Prostate gland (tissue), 2 donors: ENCODE measurements around the gene ZNF70. TPM values are rescaled to one million over a fixed set of nuclear protein-coding genes. Genes with fewer than 3 reads are reported as not detected.

Experiments used
- DNase-seq: peaks from one replicate; pipeline ENCODE4 v3.0.0-alpha.2; 2019; ENCODE audit warnings: low spot score
- H3K27ac ChIP-seq, 2 donors: fragments of 200-600 bp; sonication (generic); 2 replicates each; pipeline ENCODE4 v1.5.1; 2017 to 2019
- H3K27me3 ChIP-seq: fragments of 200-600 bp; sonication (generic); replicated peaks from 2 replicates; pipeline ENCODE4 v1.5.1; 2019; ENCODE audit not compliant: insufficient read depth
- H3K36me3 ChIP-seq, 2 donors: fragments of 200-600 bp; sonication (generic); 1 replicate in 1 of 2; 2 replicates in 1 of 2; pipeline versions ENCODE4 v1.5.1 to v1.8.1; 2017 to 2019
- H3K4me1 ChIP-seq: fragments of 200-600 bp; sonication (generic); replicated peaks from 2 replicates; pipeline ENCODE4 v1.5.1; 2019
- H3K4me3 ChIP-seq, 2 donors: fragments of 200-600 bp; sonication (generic); 2 replicates each; pipeline ENCODE4 v1.5.1; 2017 to 2019
- H3K9me3 ChIP-seq: fragments of 200-600 bp; sonication (generic); 2 replicates; pipeline ENCODE4 v1.5.1; 2017
- POLR2A ChIP-seq: fragments of 450-650 bp; IDR thresholded peaks from one replicate; pipeline ENCODE4 v1.6.1; 2016; ENCODE audit warnings: antibody characterized with exemption, mild to moderate bottlenecking
- POLR2AphosphoS5 ChIP-seq: sonication (generic); formaldehyde crosslinking; IDR thresholded peaks from one replicate; pipeline ENCODE4 v1.6.1; 2017; ENCODE audit warnings: antibody characterized with exemption
- WGBS: methylation state at CpG from one replicate; pipeline ENCODE4 v1.1.5; 2018; 5-methylcytosine and 5-hydroxymethylcytosine counted together
- intact Hi-C: fragments of 100-400 bp; cut with DNase I; formaldehyde crosslinking; loops from one replicate; pipeline ENCODE4 v1.14.2; 2022
- total RNA-seq, 2 donors: library from RNA; depleted of rRNA; stranded (reverse); fragments of >200 nt; gene quantifications; one replicate each; pipeline ENCODE4 v1.1.0, GENCODE V29; 2016
- TF ChIP-seq, protein P1 (sequence below), 4 experiments: fragments of 200-600 bp in 2 of 4; fragments of 450-650 bp in 2 of 4; sonication (generic) in 2 of 4; IDR thresholded peaks; 1 replicate in 3 of 4; 2 replicates in 1 of 4; pipeline ENCODE4 v1.5.1; 2016 to 2019; ENCODE audit warnings: antibody characterized with exemption in 4 of 4, mild to moderate bottlenecking in 2 of 4, moderate library complexity in 2 of 4

The ZNF70 gene
- total RNA-seq, 2 donors from 2014 or later, result 5.2 to 8.1 TPM

DNA sequence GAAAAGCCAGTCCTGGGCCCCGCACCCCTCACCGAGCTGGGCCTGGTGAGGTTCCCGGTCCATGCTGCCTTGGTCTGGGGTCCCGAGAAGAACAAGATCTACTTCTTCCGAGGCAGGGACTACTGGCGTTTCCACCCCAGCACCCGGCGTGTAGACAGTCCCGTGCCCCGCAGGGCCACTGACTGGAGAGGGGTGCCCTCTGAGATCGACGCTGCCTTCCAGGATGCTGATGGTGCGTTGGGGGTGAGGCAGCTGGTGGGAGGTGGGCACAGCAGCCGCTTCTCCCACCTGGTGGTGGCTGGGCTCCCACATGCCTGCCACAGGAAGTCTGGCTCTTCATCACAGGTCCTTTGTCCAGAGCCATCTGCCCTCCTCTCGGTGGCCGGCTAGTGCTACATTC is 31.3 kb upstream of the ZNF70 start:
- Histone ChIP-seq H3K4me1 (no peaks in the 10 kb centered on the region), H3K4me3 (no peak overlapping the region), H3K27ac (no peak overlapping the region), H3K36me3 (no peaks in the 10 kb centered on the region), H3K27me3 (no peaks in the 10 kb centered on the region), H3K9me3 (no peaks in the 10 kb centered on the region)
- intact Hi-C loops, result no loop called here
- 95% methylated on average over 14 of the region's 16 CpGs for WGBS
- no peak for DNase-seq
- TF ChIP-seq POLR2A (no peak), POLR2AphosphoS5 (no peak)
- TF ChIP-seq, protein P1, sequence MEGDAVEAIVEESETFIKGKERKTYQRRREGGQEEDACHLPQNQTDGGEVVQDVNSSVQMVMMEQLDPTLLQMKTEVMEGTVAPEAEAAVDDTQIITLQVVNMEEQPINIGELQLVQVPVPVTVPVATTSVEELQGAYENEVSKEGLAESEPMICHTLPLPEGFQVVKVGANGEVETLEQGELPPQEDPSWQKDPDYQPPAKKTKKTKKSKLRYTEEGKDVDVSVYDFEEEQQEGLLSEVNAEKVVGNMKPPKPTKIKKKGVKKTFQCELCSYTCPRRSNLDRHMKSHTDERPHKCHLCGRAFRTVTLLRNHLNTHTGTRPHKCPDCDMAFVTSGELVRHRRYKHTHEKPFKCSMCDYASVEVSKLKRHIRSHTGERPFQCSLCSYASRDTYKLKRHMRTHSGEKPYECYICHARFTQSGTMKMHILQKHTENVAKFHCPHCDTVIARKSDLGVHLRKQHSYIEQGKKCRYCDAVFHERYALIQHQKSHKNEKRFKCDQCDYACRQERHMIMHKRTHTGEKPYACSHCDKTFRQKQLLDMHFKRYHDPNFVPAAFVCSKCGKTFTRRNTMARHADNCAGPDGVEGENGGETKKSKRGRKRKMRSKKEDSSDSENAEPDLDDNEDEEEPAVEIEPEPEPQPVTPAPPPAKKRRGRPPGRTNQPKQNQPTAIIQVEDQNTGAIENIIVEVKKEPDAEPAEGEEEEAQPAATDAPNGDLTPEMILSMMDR (IDR thresholded peaks at IDR 0.05), result no peak

DNA sequence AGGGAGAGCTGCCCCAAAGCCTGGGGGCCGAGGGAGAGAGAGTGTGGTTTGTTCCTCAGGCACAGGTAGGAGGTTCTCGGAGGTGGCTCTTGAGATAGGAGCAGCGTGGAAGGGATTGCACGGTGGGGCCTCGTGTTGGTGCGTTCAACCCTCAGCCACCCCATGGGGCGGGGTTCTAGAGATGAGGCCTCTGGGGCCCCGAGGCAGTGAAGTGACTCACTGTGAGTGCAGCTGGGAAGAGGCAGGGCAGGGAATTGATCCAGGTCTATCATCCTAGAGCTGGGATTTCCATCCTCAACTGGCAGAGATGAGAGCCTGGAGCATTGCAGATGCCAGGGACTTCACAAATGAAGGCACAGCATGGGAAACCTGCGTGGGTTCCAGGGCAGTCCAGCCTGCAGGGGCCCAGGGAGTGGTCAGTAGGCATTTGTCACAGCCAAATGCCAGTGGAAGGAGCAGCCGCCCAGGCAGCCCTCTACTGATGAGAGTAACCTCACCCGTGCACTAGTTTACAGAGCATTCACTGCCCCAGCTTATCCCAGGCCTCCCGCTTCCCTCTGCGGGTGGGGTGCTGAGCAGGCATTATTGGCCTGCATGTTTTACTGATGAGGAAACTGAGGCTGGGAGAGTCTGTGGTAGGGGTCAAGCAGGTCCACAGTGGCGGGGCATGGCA is 30.7 kb upstream of the ZNF70 start:
- TF ChIP-seq, protein P1 (IDR thresholded peaks at IDR 0.05), result no peak
- TF ChIP-seq POLR2AphosphoS5, result no peak
- TF ChIP-seq POLR2A, result no peak
- no peaks in the 10 kb centered on the region for H3K36me3 ChIP-seq
- DNase-seq, result no peak
- H3K27ac ChIP-seq, result no peak overlapping the region
- intact Hi-C loops, result no loop called here
- H3K4me3 ChIP-seq, result no peak overlapping the region
- WGBS, result 80% methylated on average over 14 of the region's 14 CpGs
- no peaks in the 10 kb centered on the region for H3K27me3 ChIP-seq
- no peaks in the 10 kb centered on the region for H3K4me1 ChIP-seq
- H3K9me3 ChIP-seq, result no peaks in the 10 kb centered on the region

DNA sequence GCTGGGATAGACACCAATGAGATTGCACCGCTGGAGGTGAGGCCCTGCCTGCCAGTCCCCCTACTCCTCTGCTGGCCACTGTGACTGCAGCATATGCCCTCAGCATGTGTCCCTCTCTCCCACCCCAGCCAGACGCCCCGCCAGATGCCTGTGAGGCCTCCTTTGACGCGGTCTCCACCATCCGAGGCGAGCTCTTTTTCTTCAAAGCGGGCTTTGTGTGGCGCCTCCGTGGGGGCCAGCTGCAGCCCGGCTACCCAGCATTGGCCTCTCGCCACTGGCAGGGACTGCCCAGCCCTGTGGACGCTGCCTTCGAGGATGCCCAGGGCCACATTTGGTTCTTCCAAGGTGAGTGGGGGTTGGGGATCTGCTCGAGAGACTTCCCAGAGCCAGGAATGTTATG is 30.2 kb upstream of the ZNF70 start:
- H3K4me3 ChIP-seq, result no peak overlapping the region
- WGBS, result 77% methylated on average over 15 of the region's 15 CpGs
- H3K27ac ChIP-seq, result no peak overlapping the region
- TF ChIP-seq, protein P1 (IDR thresholded peaks at IDR 0.05), result no peak
- TF ChIP-seq POLR2AphosphoS5 (no peak), POLR2A (no peak)
- H3K9me3 ChIP-seq, result no peaks in the 10 kb centered on the region
- no peaks in the 10 kb centered on the region for H3K36me3 ChIP-seq
- no peaks in the 10 kb centered on the region for H3K4me1 ChIP-seq
- no peak for DNase-seq
- H3K27me3 ChIP-seq, result no peaks in the 10 kb centered on the region
- intact Hi-C loops, result no loop called here

DNA sequence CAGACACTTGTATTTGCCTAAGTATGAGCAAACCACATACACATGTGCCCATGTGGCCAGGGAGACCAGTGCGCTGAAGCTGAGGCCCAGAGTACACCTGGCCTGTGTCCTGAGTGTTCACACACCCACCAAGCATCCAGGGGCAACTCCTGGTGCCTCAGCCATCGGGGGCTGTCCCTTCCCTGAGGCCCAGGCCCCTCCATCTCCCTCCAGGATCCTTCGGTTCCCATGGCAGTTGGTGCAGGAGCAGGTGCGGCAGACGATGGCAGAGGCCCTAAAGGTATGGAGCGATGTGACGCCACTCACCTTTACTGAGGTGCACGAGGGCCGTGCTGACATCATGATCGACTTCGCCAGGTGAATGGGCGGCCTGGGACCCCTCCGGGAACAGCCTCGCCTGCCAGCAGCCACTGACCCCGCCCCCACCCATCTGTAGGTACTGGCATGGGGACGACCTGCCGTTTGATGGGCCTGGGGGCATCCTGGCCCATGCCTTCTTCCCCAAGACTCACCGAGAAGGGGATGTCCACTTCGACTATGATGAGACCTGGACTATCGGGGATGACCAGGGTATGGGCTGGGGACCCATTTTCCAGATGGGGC is 29.3 kb upstream of the ZNF70 start:
- WGBS, result 88% methylated on average over 19 of the region's 20 CpGs

More for the DNA sequence above, 29.3 kb upstream of the ZNF70 start:
- Histone ChIP-seq H3K4me3 (no peak overlapping the region), H3K36me3 (no peaks in the 10 kb centered on the region), H3K4me1 (no peaks in the 10 kb centered on the region), H3K9me3 (no peaks in the 10 kb centered on the region), H3K27ac (no peak overlapping the region), H3K27me3 (no peaks in the 10 kb centered on the region)
- DNase-seq, result no peak
- intact Hi-C loops, result no loop called here
- TF ChIP-seq, protein P1 (IDR thresholded peaks at IDR 0.05), result no peak
- TF ChIP-seq POLR2A, result no peak
- no peak for TF ChIP-seq POLR2AphosphoS5
